Measurements from ENCODE around the gene ERVH48-1. TPM values are rescaled to one million over a fixed set of nuclear protein-coding genes. Genes with fewer than 3 reads are reported as not detected.
A peak's percentile ranks its signal among the peaks of the same experiment; 100 is the strongest.
"Not testable (repeated sequence)": the region's sequence is repeated elsewhere in the genome, so short reads cannot be mapped to it uniquely, and the experiment has no call there.

ERVH48-1 gene
- total RNA-seq, 4 donors from 2014 or later: not detected

DNA sequence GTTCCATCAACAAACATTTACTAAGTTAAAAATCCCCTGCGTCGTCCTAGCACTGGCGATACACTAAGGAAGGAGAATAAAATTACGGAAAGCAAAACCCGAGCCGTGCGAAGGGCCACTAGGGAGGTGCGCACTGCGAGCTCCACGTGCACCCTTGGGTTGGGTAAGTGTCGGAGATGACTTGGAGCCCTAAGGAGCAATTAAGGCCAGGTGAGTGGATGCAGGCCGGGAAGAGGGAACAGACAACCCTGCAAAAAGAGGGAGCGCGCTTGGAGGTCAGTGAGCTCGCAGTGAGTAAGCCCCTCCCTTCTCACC lies 46.8 kb downstream of the ERVH48-1 start:
- Histone ChIP-seq H3K4me1 (peaks cover 11 to 25% (median 22%) of the 10 kb centered on the region in 4 donors), H3K27ac (replicated peaks in 1 of 4) (peak overlapping the region; percentile 74 to 98 (median 88)), H3K36me3 (peaks cover 2 to 29% (median 23%) of the 10 kb centered on the region in 4 donors), H3K9me3 (no peaks in the 10 kb centered on the region), H3K27me3 (no peaks in the 10 kb centered on the region), H3K4me3 (peak overlapping the region; percentile 73 to 98 (median 92))
- intact Hi-C loops (cut with DNase I): no loop called here
- no peak for DNase-seq (ENCODE audit: extremely low spot score)
- WGBS: under 1% methylated on average over 15 of the region's 15 CpGs
- TF ChIP-seq, protein P1, sequence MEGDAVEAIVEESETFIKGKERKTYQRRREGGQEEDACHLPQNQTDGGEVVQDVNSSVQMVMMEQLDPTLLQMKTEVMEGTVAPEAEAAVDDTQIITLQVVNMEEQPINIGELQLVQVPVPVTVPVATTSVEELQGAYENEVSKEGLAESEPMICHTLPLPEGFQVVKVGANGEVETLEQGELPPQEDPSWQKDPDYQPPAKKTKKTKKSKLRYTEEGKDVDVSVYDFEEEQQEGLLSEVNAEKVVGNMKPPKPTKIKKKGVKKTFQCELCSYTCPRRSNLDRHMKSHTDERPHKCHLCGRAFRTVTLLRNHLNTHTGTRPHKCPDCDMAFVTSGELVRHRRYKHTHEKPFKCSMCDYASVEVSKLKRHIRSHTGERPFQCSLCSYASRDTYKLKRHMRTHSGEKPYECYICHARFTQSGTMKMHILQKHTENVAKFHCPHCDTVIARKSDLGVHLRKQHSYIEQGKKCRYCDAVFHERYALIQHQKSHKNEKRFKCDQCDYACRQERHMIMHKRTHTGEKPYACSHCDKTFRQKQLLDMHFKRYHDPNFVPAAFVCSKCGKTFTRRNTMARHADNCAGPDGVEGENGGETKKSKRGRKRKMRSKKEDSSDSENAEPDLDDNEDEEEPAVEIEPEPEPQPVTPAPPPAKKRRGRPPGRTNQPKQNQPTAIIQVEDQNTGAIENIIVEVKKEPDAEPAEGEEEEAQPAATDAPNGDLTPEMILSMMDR (IDR thresholded peaks at IDR 0.05): no peak
- TF ChIP-seq POLR2A (IDR thresholded peaks at IDR 0.05; ENCODE audit: low read depth) (no peak), POLR2AphosphoS5 (IDR thresholded peaks at IDR 0.05) (no peak), EP300 (IDR thresholded peaks at IDR 0.05) (no peak)

DNA sequence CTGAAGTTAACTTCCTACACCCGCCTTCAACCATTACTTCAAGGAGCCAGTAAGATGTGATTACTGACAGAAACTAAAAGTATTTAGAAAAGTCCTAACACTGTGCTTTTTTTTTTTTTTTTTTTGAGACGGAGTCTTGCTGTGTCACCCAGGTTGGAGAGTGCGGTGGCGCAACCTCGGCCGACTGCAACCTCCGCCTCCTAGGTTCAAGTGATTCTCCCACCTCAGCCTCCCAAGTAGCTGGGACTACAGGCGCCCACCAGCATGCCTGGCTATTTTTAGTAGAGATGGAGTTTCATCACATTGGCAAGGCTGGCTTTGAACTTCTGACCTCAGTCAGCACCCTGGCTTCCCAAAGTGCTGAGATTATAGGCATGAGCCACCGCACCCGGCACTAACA lies 49.6 kb downstream of the ERVH48-1 start:
- 92% methylated on average over 10 of the region's 10 CpGs for WGBS
- not testable (repeated sequence) for H3K9me3 ChIP-seq
- peaks cover 31 to 58% (median 51%) of the 10 kb centered on the region in 4 donors for H3K36me3 ChIP-seq

DNA sequence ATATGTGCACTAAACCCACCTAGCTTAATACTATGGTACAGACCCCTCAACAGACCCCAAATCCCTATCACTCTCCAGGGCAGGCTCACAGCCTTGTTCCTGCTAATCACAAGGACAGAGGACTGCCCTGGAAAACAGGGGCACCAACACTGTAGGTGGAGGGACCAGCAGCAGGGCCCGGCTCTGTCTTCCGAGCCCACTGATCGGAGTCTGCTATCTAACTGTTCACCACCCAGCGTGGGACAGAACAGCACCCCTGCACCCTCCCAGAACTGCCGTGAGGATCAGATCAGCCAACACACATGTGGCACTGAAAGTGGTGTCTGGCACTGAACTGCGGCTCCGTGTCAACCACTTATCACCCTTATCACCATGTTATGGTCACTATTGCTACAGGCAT lies 52.3 kb downstream of the ERVH48-1 start:
- Histone ChIP-seq H3K27ac (replicated peaks in 1 of 4) (no peak overlapping the region), H3K27me3 (no peaks in the 10 kb centered on the region), H3K4me1 (peaks cover 2 to 7% (median 5%) of the 10 kb centered on the region in 4 donors), H3K36me3 (peaks cover 44 to 85% (median 75%) of the 10 kb centered on the region in 4 donors), H3K4me3 (no peak overlapping the region), H3K9me3 (no peaks in the 10 kb centered on the region)
- 93% methylated on average over 6 of the region's 7 CpGs for WGBS
- TF ChIP-seq, protein P1 (IDR thresholded peaks at IDR 0.05): no peak
- no peak for TF ChIP-seq POLR2A (IDR thresholded peaks at IDR 0.05; ENCODE audit: low read depth)
- TF ChIP-seq EP300 (IDR thresholded peaks at IDR 0.05): no peak
- TF ChIP-seq POLR2AphosphoS5 (IDR thresholded peaks at IDR 0.05): no peak
- DNase-seq (ENCODE audit: extremely low spot score): no peak
- intact Hi-C loops (cut with DNase I): no loop called here

More for the DNA sequence above, 49.6 kb downstream of the ERVH48-1 start:
- H3K4me3 ChIP-seq; H3K27me3 ChIP-seq; H3K27ac ChIP-seq (replicated peaks in 1 of 4); intact Hi-C loops (cut with DNase I); DNase-seq (ENCODE audit: extremely low spot score): not testable (repeated sequence)
- peaks cover 11 to 25% (median 22%) of the 10 kb centered on the region in 4 donors for H3K4me1 ChIP-seq

DNA sequence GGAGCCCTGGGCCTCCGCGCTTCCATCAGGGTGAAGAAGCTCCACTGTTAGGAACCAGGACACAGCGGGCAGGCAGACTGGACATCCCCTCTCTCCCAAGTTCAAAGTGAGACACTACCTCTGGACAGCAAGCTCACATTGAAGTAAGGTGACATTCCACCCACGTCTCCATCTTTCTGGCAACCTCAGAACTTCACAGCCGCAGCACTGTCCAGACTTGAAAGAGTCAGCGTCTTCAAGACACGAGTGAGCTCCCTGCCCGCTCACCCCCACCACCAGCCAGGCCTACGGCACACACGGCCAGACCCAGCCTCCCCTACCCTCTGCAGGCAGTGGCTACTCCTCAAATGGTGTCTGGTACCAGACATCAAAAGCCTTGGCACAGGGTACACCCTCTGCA lies 57.2 kb downstream of the ERVH48-1 start:
- Histone ChIP-seq H3K4me3 (no peak overlapping the region), H3K9me3 (no peaks in the 10 kb centered on the region), H3K27ac (replicated peaks in 1 of 4) (no peak overlapping the region), H3K36me3 (peaks cover 38 to 91% (median 70%) of the 10 kb centered on the region in 4 donors), H3K27me3 (no peaks in the 10 kb centered on the region), H3K4me1 (peaks cover 0 to 5% (median 0%) of the 10 kb centered on the region in 4 donors)
- no peak for DNase-seq (ENCODE audit: extremely low spot score)
- 89% methylated on average over 10 of the region's 10 CpGs for WGBS
- intact Hi-C loops (cut with DNase I): no loop called here
- TF ChIP-seq POLR2A (IDR thresholded peaks at IDR 0.05; ENCODE audit: low read depth): no peak
- no peak for TF ChIP-seq POLR2AphosphoS5 (IDR thresholded peaks at IDR 0.05)
- TF ChIP-seq, protein P1 (IDR thresholded peaks at IDR 0.05): no peak
- no peak for TF ChIP-seq EP300 (IDR thresholded peaks at IDR 0.05)

Small RNA genes lying within 50 kb of the gene (small RNA-seq; reads per million reads assigned to genes)
- gene MIR5692B: 0 reads per million in 3 donors

Other genes starting within 250 kb of the ERVH48-1 start
- 10 to 100 TPM in 1 of 4 donors, 1 to 10 TPM in 3; 5.8 to 10.1 (median 7.0) TPM for gene WDR4, start 46.1 kb downstream of the ERVH48-1 start, total RNA-seq
- gene NDUFV3, start 32.3 kb downstream of the ERVH48-1 start, total RNA-seq: 100 to 1,000 TPM in 1 of 4 donors, 10 to 100 TPM in 3; 56.7 to 102 (median 74.1) TPM
- 10 to 100 TPM; 10.3 to 18.7 (median 14.3) TPM for gene PKNOX1, start 48.9 kb upstream of the ERVH48-1 start, total RNA-seq
- gene CBS, start 150.2 kb upstream of the ERVH48-1 start, total RNA-seq: 10 to 100 TPM in 3 of 4 donors, 1 to 10 TPM in 1; 9.1 to 22.5 (median 11.3) TPM
- gene U2AF1, start 181.9 kb upstream of the ERVH48-1 start, total RNA-seq: 10 to 100 TPM; 39.0 to 50.1 (median 45.1) TPM
- not detected for gene CRYAA, start 243.4 kb upstream of the ERVH48-1 start, total RNA-seq